Stimulated activated CD8-positive, alpha-beta memory T cell treated with anti-CD3 and anti-CD28 coated beads, Interleukin-7, amount 100 ng/mL, for 4 hours (primary cell): ENCODE measurements around the gene SPEM1.
"Not testable (repeated sequence)": the region's sequence is repeated elsewhere in the genome, so short reads cannot be mapped to it uniquely, and the experiment has no call there.

Experiments
- DNase-seq, 2 donors: peaks; one replicate each; pipeline ENCODE4 v3.0.0-alpha.2; 2020; ENCODE audit warnings: low read depth in 2 of 2

Gene SPEM1

GRCh38 chr17:7468804-7469389 lies 48.8 kb downstream of the SPEM1 start:
- no peak for DNase-seq

GRCh38 chr17:7469843-7470242 lies 49.7 kb downstream of the SPEM1 start:
- not testable (repeated sequence) for DNase-seq

- not testable (repeated sequence) for DNase-seq
Observed at GRCh38 chr17:7470457-7470973, 50.4 kb downstream of the SPEM1 start.
